T1000 (cell line): ENCODE results near the gene BMPER.

Experiments
- DNase-seq: peaks from one replicate; lab custom pipeline; 2025; ENCODE audit warnings: mixed read lengths; lab: John Stamatoyannopoulos, UW

BMPER gene

GRCh38 chr7:33923440-33924229 lies 18.3 kb downstream of the BMPER start:
- no peak for DNase-seq

DNA sequence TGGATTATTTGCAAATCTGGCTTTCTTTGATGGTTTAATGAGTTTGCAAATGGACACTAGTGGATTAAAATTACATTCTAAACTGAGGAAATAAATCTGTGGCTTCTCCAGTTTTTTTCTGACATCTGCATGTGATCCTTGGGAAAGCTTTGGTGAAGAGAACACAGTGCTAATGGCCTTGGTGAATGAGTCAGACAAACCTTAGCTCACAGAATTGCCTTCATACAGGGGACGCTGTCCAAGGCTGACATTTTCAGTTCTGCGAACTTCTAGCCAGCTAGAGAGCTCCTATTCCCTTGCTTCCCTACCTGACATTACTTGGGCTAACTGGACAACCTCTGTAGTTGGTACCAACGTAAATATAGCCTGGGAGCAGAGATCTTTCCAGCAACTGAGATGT lies 21.2 kb downstream of the BMPER start:
- DNase-seq = no peak

- DNase-seq = no peak
Measured at GRCh38 chr7:33928986-33929385, 23.6 kb downstream of the BMPER start.

DNA sequence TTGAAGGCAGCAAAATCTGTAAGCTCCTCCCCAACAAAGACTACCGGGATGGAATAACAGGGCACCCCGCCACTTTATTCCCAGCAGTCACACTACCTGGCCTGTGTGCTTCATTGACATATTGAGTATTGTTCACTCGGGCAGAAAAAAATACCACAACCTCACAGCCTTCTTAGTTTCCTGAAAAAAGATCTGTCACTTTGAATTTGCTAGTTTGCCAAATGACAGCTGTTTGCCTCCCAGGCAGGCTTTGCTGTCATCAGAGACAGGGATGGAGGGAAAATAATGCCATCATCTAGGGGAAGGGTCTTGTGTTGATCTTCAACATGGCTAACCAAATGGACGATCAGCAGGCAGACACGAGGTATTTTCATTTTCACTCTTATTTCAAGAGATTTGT lies 26.9 kb downstream of the BMPER start:
- DNase-seq = no peak

DNA sequence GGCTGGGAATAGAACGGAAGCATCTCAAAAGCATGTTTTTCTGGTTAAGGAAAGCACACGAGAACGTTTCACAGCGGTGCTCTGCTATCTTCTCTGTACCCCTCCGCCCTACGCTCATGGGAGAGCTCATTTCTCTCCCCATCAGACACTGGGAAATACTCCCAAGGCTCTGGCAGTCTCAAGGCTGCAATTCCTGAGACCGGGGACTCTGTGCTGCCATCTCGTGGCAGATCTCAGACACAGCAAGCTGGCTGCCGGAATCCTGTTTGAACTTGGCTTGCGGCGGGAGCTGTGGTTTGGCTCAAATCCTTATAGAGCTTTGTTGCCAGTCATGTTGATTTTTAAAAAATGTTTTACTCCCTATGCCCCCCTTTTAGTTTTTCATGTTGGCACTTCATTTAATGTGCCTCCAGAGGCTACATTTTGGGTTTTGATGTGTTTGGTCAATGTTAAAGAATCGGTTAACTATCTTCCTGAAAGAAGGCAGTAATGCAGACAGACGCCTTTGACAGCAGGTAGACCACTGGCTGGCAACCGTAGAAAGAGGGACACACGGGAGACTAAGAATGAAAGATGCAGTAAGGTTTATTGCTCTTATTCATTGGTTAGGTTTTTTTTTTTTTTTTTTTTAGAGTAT lies 27.6 kb downstream of the BMPER start:
- peak; percentile 74 for DNase-seq

GRCh38 chr7:33933611-33934281 lies 28.4 kb downstream of the BMPER start:
- DNase-seq = peak; percentile 17

DNA sequence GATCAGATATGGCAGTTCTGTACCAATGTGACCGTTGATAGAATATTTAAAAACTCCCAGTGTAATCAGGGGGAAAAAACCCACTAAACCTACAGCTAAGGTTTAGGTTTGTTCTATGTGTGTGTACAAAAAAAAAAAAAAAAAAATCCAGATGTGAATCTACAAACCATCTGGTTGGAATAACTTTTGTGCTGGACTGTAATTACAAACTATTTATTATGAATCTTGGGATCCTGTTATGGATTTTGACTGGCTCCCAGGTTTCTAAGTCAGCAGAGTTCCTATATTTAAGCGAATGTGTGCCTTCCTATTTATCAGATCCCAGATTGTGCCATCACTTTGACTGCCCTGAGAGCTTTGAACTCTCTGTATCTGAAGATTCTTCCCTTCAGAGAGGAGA lies 29.1 kb downstream of the BMPER start:
- no peak for DNase-seq

GRCh38 chr7:33936503-33936902 lies 31.2 kb downstream of the BMPER start:
- no peak for DNase-seq

- no peak for DNase-seq
Measured at GRCh38 chr7:33937871-33938270, 32.5 kb downstream of the BMPER start.

GRCh38 chr7:33939121-33939520 lies 33.8 kb downstream of the BMPER start:
- DNase-seq = no peak

DNA sequence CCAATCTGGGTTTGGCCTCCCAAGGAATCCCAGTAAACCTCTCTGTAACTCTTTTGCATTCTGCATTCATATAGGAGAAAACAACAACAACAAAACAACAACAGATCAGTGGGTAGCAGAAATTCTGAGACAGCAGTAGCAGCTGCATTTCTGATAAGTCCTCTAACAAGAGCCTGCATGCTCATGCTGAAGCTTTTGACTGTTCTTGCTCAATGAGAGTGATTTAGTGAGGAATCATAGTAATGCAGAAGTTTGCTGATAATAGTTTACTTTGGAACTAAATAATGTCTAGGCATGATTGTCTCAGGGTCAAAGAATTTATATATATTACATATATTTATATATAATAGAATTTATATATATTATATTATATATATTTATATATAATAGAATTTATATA lies 35.2 kb downstream of the BMPER start:
- DNase-seq = no peak

DNA sequence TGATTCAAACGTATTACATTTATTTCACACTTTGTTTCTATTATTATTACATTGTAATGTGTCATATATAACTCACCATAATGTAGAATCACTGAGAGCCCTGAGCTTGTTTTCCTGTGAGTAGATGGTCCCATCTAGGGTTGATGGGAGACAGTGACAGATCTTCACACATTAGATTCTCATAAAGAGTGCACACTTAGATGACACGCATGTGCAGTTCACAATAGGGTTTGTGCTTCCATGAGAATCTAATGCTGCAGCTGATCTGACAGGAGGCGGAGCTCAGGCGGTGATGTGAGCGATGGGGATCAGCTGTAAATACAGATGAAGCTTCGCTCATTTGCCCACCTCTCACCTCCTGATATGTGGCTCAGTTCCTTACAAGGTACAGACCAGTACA lies 36.1 kb downstream of the BMPER start:
- DNase-seq = no peak

DNA sequence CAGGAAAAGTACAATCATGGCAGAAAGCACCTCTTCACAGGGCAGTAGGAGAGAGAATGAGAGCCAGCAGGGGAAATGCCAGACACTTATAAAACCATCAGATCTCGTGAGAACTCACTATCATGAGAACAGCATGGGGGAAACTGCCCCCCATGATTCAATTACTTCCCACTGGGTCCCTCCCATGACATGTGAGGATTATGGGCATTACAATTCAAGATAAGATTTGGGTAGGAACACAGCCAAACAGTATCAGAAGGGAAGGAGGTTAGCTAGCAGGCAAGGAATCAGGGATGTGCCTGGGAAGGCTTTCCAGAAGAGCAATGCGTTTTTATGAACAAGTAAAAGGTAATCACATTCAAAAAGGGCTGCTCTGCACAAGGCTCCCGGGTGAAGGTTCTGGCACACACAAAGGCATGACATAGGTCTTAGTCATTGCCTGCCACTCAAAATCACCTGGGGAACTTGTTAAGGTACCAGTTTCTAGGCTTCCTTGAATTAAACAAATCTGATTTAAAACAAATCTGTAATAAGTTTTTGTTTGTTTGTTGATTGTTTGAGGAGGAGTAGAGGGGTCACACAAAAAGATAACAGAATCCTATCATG lies 40.9 kb downstream of the BMPER start:
- no peak for DNase-seq

DNA sequence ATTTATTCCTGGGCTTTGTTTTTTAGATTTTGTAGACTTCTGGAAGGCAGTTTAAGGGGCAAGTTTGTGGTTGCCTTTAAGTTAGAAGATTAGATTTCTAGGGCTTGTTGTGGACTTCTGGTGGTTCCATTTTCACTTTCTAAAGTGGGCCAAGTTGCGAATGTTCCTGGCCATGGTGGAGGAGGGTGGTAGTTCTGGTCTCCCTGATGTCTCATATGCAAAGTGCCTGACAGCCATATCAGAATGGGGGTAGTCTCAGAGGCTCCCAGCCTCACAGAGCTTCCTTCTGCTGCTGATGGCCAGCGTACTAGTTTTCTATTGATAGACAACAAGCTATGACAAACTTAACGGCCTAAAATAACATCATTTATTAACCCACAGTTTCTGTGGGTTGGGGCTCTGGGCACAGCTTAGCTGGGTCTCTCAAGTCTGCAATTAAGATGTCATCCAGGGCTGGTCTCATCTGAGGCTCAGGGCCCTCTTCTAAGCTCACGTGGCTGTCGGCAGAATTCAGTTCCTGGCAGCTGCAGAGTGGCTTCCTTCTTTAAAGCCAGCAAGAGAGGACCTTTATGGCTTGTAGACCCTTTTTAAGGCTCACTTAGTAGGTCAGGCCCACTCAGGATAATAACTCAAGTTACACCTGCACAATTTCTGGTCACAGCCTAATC lies 44.8 kb downstream of the BMPER start:
- DNase-seq = no peak

- DNase-seq = no peak
Measured at GRCh38 chr7:33952824-33953223, 47.5 kb downstream of the BMPER start.

DNA sequence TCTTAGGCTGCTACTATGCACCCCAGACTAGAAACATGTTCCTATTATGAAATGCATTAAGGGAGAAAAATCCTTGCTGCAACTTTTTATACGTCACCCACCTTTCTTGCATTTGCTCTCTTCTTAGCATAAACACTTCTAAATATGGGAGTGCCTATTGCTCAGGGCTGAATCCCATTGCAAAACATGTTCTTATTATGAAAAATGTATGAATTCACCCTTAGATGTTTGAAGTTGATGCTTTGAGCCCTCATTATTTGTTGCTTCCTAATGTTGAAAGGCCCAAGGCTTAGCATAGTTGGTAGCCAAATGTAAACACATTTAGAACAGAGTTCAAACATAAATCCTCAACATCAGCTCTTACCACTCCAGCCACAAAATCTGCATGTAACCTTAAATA lies 52.8 kb downstream of the BMPER start:
- DNase-seq = no peak

DNA sequence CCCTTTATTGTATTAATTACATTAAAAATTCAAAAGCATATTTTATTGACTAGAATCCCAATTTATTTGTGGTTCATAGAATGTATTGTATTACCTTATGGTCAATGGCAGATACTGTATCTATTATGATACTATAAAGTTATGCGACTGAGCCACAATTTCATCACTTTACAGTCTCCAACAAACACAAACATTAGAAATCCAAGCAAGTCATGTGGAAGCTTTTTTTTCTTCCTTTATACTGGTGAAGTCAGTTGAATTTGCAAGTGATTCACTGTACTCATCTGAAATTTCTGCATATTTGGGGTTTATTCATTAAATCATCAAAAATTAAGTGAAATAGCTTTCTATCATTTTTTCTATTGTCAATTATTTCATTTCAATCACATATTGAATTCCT lies 54.3 kb downstream of the BMPER start:
- no peak for DNase-seq

GRCh38 chr7:33961948-33962347 lies 56.6 kb downstream of the BMPER start:
- DNase-seq = no peak

- DNase-seq = no peak
Measured at GRCh38 chr7:33964417-33965182, 59.3 kb downstream of the BMPER start.

DNA sequence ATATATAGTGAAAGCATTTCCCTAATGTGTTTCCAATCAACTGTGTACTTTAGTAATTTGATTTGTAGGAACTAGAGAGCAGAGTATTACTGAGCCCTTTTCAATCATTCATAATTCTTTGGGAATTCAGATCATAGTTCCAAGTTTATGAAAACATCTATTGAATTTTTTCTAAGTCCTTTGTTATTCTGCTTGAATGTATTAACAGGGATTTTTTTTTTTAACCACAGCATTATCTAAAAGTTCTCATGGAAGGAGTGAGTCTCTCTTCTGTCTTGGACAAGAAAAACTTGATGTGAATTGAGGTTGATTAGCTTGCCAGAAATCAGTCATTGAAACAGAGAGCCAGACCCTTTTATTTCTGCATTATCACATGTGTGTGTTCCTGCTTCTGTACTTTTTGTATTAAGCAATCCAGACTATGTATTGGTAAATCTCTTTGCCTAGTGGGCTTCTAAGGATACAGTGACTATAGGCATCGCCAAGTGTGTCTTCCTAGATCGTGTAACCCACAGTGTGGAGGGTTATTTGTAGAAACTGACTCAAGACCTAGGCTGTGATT lies 59.9 kb downstream of the BMPER start:
- no peak for DNase-seq

- no peak for DNase-seq
Measured at GRCh38 chr7:33968591-33968990, 63.3 kb downstream of the BMPER start.
